Neural cell (in vitro differentiated cells): ENCODE measurements around the gene GPX6. TPM values are rescaled to one million over a fixed set of nuclear protein-coding genes. Genes with fewer than 3 reads are reported as not detected.

ENCODE experiments used
- H2AFZ ChIP-seq: fragments of 200-600, 300-800 bp; sonication (generic), shearing (Covaris generic); 2 replicates; pipeline ENCODE4 v1.6.0; 2014; ENCODE audit warnings: low read depth, mild to moderate bottlenecking, antibody characterized with exemption, low read length, moderate library complexity
- H3F3A ChIP-seq: fragments of 200-600 bp; shearing (Covaris generic); 2 replicates; pipeline ENCODE4 v1.6.1; 2016; ENCODE audit warnings: mild to moderate bottlenecking, moderate library complexity, mixed read lengths, antibody characterized with exemption, low read length; ENCODE audit not compliant: insufficient read depth, poor library complexity, severe bottlenecking
- H3K27ac ChIP-seq: fragments of 200-600, 300-800 bp; sonication (generic), shearing (Covaris generic); 2 replicates; pipeline ENCODE4 v1.5.1; 2014; ENCODE audit warnings: mild to moderate bottlenecking, low read length, moderate library complexity
- H3K27me3 ChIP-seq: fragments of 300-800, 200-600 bp; sonication (generic), shearing (Covaris generic); 2 replicates; pipeline ENCODE4 v1.6.0; 2014; ENCODE audit warnings: mild to moderate bottlenecking, low read depth, low read length, moderate library complexity; ENCODE audit not compliant: insufficient read depth
- H3K36me3 ChIP-seq: fragments of 300-800, 200-600 bp; sonication (generic), shearing (Covaris generic); 2 replicates; pipeline ENCODE4 v1.5.1; 2014; ENCODE audit warnings: mild to moderate bottlenecking, antibody characterized with exemption, low read length, moderate library complexity; ENCODE audit not compliant: insufficient read depth
- H3K4me2 ChIP-seq: fragments of 300-800, 200-600 bp; sonication (generic), shearing (Covaris generic); 2 replicates; pipeline ENCODE4 v1.6.0; 2014; ENCODE audit warnings: mild to moderate bottlenecking, low read length
- H3K4me3 ChIP-seq: fragments of 300-800, 200-600 bp; sonication (generic), shearing (Covaris generic); 2 replicates; pipeline ENCODE4 v1.5.1; 2014; ENCODE audit warnings: mild to moderate bottlenecking, low read length, moderate library complexity
- H3K79me2 ChIP-seq: fragments of 200-600 bp; shearing (Covaris generic); replicated peaks from 2 replicates; pipeline ENCODE4 v1.6.0; 2014; ENCODE audit warnings: mild to moderate bottlenecking, low read length, moderate library complexity; ENCODE audit not compliant: insufficient read depth
- H3K9ac ChIP-seq: fragments of 300-800, 200-600 bp; sonication (generic), shearing (Covaris generic); 2 replicates; pipeline ENCODE4 v1.6.1; 2016; ENCODE audit warnings: mild to moderate bottlenecking, low read length, mixed read lengths
- H3K9me2 ChIP-seq: fragments of 200-600 bp; shearing (Covaris generic); 2 replicates; pipeline ENCODE4 v1.6.1; 2016; ENCODE audit warnings: mild to moderate bottlenecking, low read length, mixed read lengths; ENCODE audit not compliant: insufficient read depth
- H3K9me3 ChIP-seq: fragments of 200-600, 300-800 bp; sonication (generic), shearing (Covaris generic); 2 replicates; pipeline ENCODE4 v1.6.1; 2016; ENCODE audit warnings: mild to moderate bottlenecking, mixed run types, low read length, moderate library complexity, mixed read lengths
- H4K20me1 ChIP-seq: fragments of 200-600 bp; shearing (Covaris generic); 2 replicates; pipeline ENCODE4 v1.6.1; 2016; ENCODE audit warnings: mild to moderate bottlenecking, mixed run types; ENCODE audit not compliant: insufficient read depth
- CTCF ChIP-seq: fragments of 450-650 bp; IDR thresholded peaks from 2 replicates; pipeline ENCODE4 v1.5.1; 2014; ENCODE audit warnings: antibody characterized with exemption, mild to moderate bottlenecking, moderate library complexity; ENCODE audit not compliant: poor library complexity, severe bottlenecking
- EP300 ChIP-seq: fragments of 450-650 bp; conservative IDR thresholded peaks from 2 replicates; pipeline ENCODE4 v1.6.1; 2014; ENCODE audit warnings: antibody characterized with exemption, mild to moderate bottlenecking, moderate library complexity; ENCODE audit not compliant: poor library complexity, severe bottlenecking
- EZH2 ChIP-seq: fragments of 200-600, 300-800 bp; shearing (Covaris generic), sonication (generic); IDR thresholded peaks from 2 replicates; pipeline ENCODE4 v1.6.1; 2014; ENCODE audit warnings: antibody characterized with exemption, low read length, borderline replicate concordance, mild to moderate bottlenecking; ENCODE audit not compliant: insufficient read depth, poor library complexity, severe bottlenecking
- MXI1 ChIP-seq: fragments of 450-650 bp; conservative IDR thresholded peaks from 2 replicates; pipeline ENCODE4 v1.6.1; 2014; ENCODE audit warnings: antibody characterized with exemption, mild to moderate bottlenecking; ENCODE audit not compliant: poor library complexity, severe bottlenecking
- POLR2AphosphoS5 ChIP-seq: IDR thresholded peaks from 2 replicates; pipeline ENCODE4 v1.6.1; 2012
- RAD21 ChIP-seq: fragments of 450-650 bp; conservative IDR thresholded peaks from 2 replicates; pipeline ENCODE4 v1.6.1; 2014; ENCODE audit warnings: antibody characterized with exemption, mild to moderate bottlenecking, moderate library complexity
- REST ChIP-seq: IDR thresholded peaks from 2 replicates; pipeline ENCODE4 v1.6.1; 2012; ENCODE audit warnings: borderline replicate concordance
- SMC3 ChIP-seq: fragments of 450-650 bp; conservative IDR thresholded peaks from 2 replicates; pipeline ENCODE4 v1.6.1; 2014; ENCODE audit warnings: antibody characterized with exemption, mild to moderate bottlenecking, moderate library complexity; ENCODE audit not compliant: poor library complexity
- TAF1 ChIP-seq: IDR thresholded peaks from 2 replicates; pipeline ENCODE4 v1.6.1; 2012; ENCODE audit warnings: low read depth
- polyA plus RNA-seq: library from polyadenylated mRNA; depleted of rRNA; stranded (reverse); fragments of >200 nt; gene quantifications from 2 replicates; pipeline ENCODE4 v1.2.3, GENCODE V29; 2014

The GPX6 gene
- polyA plus RNA-seq, 1 donor from 2014 or later = not detected

GRCh38 chr6:28468056-28468455 lies 47.5 kb downstream of the GPX6 start:
- Histone ChIP-seq H3K9me3 (peaks cover 4% of the 10 kb centered on the region), H3K27me3 (no peaks in the 10 kb centered on the region), H3K4me2 (no peak overlapping the region), H3K27ac (no peak overlapping the region), H3K79me2 (no peaks in the 10 kb centered on the region), H3K9ac (no peak overlapping the region), H3K36me3 (no peaks in the 10 kb centered on the region), H3K4me3 (no peak overlapping the region), H2AFZ (no peak overlapping the region), H3F3A (no peaks in the 10 kb centered on the region), H4K20me1 (no peaks in the 10 kb centered on the region), H3K9me2 (no peaks in the 10 kb centered on the region)
- no peak for TF ChIP-seq POLR2AphosphoS5
- no peak for TF ChIP-seq MXI1
- TF ChIP-seq TAF1 = no peak
- TF ChIP-seq EP300 = no peak
- no peak for TF ChIP-seq RAD21
- TF ChIP-seq EZH2 = no peak
- no peak for TF ChIP-seq SMC3
- no peak for TF ChIP-seq CTCF

GRCh38 chr6:28462401-28462800 lies 53.2 kb downstream of the GPX6 start:
- Histone ChIP-seq H3K9me3 (no peaks in the 10 kb centered on the region), H3K4me2 (peak overlapping the region; percentile 9), H2AFZ (no peak overlapping the region), H3K4me3 (peak overlapping the region; percentile 44), H3F3A (no peaks in the 10 kb centered on the region), H3K36me3 (no peaks in the 10 kb centered on the region), H3K9ac (peak overlapping the region; percentile 16), H3K79me2 (no peaks in the 10 kb centered on the region), H3K9me2 (no peaks in the 10 kb centered on the region), H4K20me1 (no peaks in the 10 kb centered on the region), H3K27ac (peak overlapping the region; percentile 59), H3K27me3 (no peaks in the 10 kb centered on the region)
- TF ChIP-seq EP300 = no peak
- peak; percentile 45 for TF ChIP-seq POLR2AphosphoS5

GRCh38 chr6:28458568-28458967 lies 57.0 kb downstream of the GPX6 start:
- Histone ChIP-seq H3K9me2 (no peaks in the 10 kb centered on the region), H3K36me3 (no peaks in the 10 kb centered on the region), H4K20me1 (no peaks in the 10 kb centered on the region), H3K27ac (no peak overlapping the region), H3F3A (no peaks in the 10 kb centered on the region), H3K27me3 (no peaks in the 10 kb centered on the region), H3K4me2 (no peak overlapping the region), H3K9ac (no peak overlapping the region), H3K79me2 (no peaks in the 10 kb centered on the region), H3K4me3 (no peak overlapping the region), H3K9me3 (no peaks in the 10 kb centered on the region), H2AFZ (no peak overlapping the region)
- TF ChIP-seq MXI1 (no peak), TAF1 (no peak), RAD21 (no peak), EP300 (no peak), POLR2AphosphoS5 (no peak), EZH2 (no peak), SMC3 (no peak), REST (no peak), CTCF (no peak)
